ES-I3 (cell line): Measurements from ENCODE around the gene NGFR.

Source experiments
- H3K36me3 ChIP-seq: 2 replicates; pipeline ENCODE4 v1.6.1; 2013; ENCODE audit warnings: mild to moderate bottlenecking, low read length, control low read depth, moderate library complexity; ENCODE audit not compliant: insufficient read depth
- H3K4me1 ChIP-seq: 2 replicates; pipeline ENCODE4 v1.6.1; 2013; ENCODE audit warnings: mild to moderate bottlenecking, control low read depth, low read length; ENCODE audit not compliant: insufficient read depth
- H3K9ac ChIP-seq: 2 replicates; pipeline ENCODE4 v1.6.1; 2013; ENCODE audit warnings: low read depth, mild to moderate bottlenecking, low read length, moderate library complexity
- H3K9me3 ChIP-seq: 2 replicates; pipeline ENCODE4 v1.6.1; 2013; ENCODE audit warnings: mild to moderate bottlenecking, low read length, moderate library complexity; ENCODE audit not compliant: control insufficient read depth, insufficient read depth

NGFR gene

GRCh38 chr17:49512296-49513043 lies 17.4 kb downstream of the NGFR start:
- no peaks in the 10 kb centered on the region for H3K9me3 ChIP-seq
- no peak overlapping the region for H3K9ac ChIP-seq
- peaks cover 50% of the 10 kb centered on the region for H3K4me1 ChIP-seq
- H3K36me3 ChIP-seq: no peaks in the 10 kb centered on the region

DNA sequence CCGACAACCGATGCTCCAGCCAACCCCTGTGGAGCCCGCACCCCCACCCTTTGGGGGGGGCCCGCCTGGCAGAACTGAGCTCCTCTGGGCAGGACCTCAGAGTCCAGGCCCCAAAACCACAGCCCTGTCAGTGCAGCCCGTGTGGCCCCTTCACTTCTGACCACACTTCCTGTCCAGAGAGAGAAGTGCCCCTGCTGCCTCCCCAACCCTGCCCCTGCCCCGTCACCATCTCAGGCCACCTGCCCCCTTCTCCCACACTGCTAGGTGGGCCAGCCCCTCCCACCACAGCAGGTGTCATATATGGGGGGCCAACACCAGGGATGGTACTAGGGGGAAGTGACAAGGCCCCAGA lies 17.9 kb downstream of the NGFR start:
- Histone ChIP-seq H3K4me1 (peaks cover 44% of the 10 kb centered on the region), H3K36me3 (no peaks in the 10 kb centered on the region), H3K9me3 (no peaks in the 10 kb centered on the region), H3K9ac (no peak overlapping the region)

GRCh38 chr17:49513641-49514040 lies 18.5 kb downstream of the NGFR start:
- no peaks in the 10 kb centered on the region for H3K9me3 ChIP-seq
- peaks cover 44% of the 10 kb centered on the region for H3K4me1 ChIP-seq
- H3K9ac ChIP-seq: no peak overlapping the region
- H3K36me3 ChIP-seq: no peaks in the 10 kb centered on the region

DNA sequence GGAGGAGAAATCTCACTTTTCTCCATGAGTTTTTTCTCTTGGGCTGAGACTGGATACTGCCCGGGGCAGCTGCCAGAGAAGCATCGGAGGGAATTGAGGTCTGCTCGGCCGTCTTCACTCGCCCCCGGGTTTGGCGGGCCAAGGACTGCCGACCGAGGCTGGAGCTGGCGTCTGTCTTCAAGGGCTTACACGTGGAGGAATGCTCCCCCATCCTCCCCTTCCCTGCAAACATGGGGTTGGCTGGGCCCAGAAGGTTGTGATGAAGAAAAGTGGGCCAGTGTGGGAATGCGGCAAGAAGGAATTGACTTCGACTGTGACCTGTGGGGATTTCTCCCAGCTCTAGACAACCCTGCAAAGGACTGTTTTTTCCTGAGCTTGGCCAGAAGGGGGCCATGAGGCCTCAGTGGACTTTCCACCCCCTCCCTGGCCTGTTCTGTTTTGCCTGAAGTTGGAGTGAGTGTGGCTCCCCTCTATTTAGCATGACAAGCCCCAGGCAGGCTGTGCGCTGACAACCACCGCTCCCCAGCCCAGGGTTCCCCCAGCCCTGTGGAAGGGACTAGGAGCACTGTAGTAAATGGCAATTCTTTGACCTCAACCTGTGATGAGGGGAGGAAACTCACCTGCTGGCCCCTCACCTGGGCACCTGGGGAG lies 19.1 kb downstream of the NGFR start:
- Histone ChIP-seq H3K9ac (no peak overlapping the region), H3K4me1 (peaks cover 38% of the 10 kb centered on the region), H3K9me3 (no peaks in the 10 kb centered on the region), H3K36me3 (no peaks in the 10 kb centered on the region)

DNA sequence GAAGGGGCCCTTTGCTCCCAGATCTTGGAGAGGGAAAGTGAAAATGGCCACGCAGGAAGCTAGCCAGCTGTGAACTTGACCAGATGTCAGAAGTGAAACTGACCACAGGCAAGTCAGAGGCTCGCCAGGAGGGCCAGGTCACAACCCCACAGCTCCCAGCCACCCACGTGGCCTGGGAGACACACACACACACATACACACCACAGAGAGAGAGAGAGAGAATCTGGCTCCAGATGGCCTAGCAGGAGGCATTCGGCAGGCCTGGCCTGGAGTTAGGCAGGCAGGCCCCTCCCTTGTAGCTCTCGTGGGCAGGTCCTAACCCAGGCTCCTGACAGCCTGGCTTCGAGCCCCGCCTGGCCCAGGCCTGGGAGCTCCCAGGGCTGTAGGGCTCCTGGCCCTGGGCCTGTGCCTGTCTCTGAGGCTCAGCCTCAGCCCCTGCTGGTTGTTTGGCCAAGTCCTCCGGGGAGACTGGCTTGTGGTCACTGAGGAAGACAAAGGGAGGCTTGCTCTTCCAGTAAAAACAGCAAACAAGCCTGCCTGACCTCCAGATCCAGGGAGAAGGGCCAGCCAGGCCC lies 20.2 kb downstream of the NGFR start:
- Histone ChIP-seq H3K4me1 (peaks cover 32% of the 10 kb centered on the region), H3K9ac (no peak overlapping the region; the same call in 1 of the 2 replicates), H3K36me3 (no peaks in the 10 kb centered on the region), H3K9me3 (no peaks in the 10 kb centered on the region)

DNA sequence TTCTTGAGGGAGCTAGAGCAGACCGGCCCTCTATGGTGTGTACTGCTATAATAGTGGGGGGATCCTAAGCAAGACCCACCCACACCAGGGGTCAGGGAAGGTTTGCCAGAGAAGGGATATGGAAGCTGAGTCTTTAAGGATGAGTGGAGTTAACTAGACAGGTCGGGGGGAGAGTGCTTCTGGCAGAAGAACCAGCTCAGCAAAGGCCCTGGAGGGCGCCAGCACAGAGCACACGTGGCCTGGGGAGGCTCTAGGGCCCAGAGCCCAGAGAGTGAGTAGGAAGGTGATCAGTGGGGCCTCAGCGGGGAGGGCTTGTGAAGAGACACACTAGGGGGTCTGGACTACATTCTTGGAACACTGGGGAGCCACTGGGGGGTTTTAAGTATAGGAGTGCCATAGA lies 21.1 kb downstream of the NGFR start:
- Histone ChIP-seq H3K9me3 (no peaks in the 10 kb centered on the region), H3K4me1 (peaks cover 32% of the 10 kb centered on the region), H3K9ac (no peak overlapping the region), H3K36me3 (no peaks in the 10 kb centered on the region)

- H3K9me3 ChIP-seq: no peaks in the 10 kb centered on the region
- H3K9ac ChIP-seq: no peak overlapping the region
- peaks cover 26% of the 10 kb centered on the region for H3K4me1 ChIP-seq
- H3K36me3 ChIP-seq: no peaks in the 10 kb centered on the region
Observed at GRCh38 chr17:49518346-49519078, 23.4 kb downstream of the NGFR start.

- H3K9me3 ChIP-seq: no peaks in the 10 kb centered on the region
- peaks cover 17% of the 10 kb centered on the region for H3K4me1 ChIP-seq
- no peaks in the 10 kb centered on the region for H3K36me3 ChIP-seq
- H3K9ac ChIP-seq: no peak overlapping the region
Observed at GRCh38 chr17:49519781-49520180, 24.7 kb downstream of the NGFR start.

DNA sequence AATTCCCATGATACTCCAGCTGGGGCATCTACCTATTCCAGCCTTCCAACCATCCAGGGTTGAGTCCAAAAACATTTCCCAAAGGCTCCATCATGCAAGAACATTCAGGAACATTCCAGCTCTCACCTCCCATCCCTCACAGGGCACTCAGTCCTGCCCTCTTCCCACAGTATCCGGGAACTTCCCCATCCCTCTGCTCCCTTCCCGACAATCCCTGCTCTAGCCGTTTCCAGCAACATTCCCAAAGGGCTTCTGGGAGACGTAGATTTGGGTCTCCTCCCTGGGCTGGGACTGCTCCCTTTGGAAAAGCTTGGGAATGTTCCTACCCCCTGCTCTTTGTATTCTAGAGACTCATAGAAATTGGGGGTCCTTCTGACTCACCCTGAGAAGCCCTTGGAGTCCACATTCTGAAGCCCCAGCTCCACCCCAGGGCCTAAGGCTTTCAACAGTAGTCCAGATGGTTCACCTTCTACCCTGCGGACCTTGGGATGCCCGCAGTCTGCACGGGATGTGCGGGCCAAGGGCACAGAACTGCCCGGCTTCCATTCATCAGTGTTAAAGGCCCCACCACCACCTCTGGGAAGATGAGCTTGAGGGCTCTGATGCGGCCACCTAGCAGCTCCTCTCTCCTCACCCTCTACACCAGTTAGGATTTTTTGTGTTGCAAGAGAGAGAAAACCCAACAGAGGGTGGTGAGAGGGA lies 25.4 kb downstream of the NGFR start:
- H3K9me3 ChIP-seq: no peaks in the 10 kb centered on the region
- no peaks in the 10 kb centered on the region for H3K36me3 ChIP-seq

GRCh38 chr17:49521088-49521450 lies 26.0 kb downstream of the NGFR start:
- Histone ChIP-seq H3K9me3 (no peaks in the 10 kb centered on the region), H3K4me1 (peaks cover 4% of the 10 kb centered on the region), H3K36me3 (no peaks in the 10 kb centered on the region), H3K9ac (no peak overlapping the region)

More for the DNA sequence above, 25.4 kb downstream of the NGFR start:
- H3K4me1 ChIP-seq: peaks cover 9% of the 10 kb centered on the region
- no peak overlapping the region for H3K9ac ChIP-seq

DNA sequence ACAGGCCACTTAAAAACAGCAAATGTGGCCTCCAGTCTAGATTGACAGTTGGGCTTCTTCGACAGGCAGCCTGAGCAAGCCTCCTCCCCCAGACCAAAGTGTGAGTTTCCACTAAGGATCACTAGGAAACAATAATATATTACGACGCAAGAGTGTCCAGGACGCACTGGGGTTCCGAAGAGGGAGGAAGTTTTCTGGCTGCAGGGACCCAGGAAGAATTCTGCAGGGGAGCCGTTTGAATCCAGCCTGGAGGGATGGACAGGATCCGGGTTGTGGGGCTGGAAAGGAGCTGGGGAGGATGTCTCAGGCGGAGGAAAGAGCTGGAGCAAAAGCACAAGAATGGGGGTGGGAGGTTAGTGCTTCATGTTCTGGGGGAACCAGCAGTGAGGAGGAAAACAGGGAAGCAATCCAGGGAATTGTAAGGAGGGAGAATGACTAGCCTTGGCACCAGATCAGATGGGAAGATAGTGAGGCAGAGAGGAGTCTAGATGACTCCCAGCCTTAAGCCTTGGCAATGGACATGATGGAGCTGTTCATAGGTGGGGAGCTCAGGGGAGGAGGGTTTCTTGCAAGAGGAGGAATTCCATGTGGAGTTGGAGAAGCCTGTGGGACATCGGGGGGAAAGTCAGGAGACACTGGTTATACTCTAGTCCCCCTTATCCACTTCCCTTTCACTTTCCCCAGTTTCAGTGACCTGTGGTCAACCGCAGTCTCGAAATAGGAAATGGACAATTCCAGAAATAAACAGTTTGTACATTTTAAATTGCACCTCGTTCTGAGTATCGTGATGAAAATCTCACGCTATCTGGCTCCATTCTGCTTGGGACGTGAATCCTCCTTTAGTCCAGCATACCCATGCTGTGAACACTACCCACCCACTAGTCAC lies 26.6 kb downstream of the NGFR start:
- H3K4me1 ChIP-seq: no peaks in the 10 kb centered on the region; the same call in 1 of the 2 replicates
- no peaks in the 10 kb centered on the region for H3K9me3 ChIP-seq
- no peaks in the 10 kb centered on the region for H3K36me3 ChIP-seq
- H3K9ac ChIP-seq: no peak overlapping the region

DNA sequence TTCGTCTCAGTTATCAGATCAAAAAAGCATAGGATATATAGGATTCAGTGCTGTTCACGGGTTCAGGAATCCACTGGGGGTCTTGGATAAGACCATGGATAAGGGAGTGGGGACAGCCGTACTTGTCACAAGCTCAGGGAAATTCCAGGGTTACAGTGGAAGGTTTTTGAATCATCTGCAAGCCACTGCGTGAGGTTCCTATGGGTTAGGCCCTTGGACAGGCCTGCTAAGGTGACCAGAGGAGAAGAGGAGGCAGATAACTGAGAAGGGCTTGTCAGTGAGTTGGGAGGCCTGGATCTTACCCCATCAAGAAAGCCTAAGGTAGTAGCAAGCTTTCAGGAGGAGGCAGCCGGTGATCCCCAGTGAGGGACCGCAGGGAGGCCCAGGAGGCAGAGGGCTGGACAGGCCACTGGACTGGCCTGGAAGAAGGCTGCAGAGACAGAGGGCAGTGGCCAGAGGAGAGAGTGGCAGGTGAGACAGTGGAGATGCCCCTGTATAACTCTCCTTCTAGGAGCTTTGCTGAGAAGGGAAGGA lies 27.3 kb downstream of the NGFR start:
- Histone ChIP-seq H3K9me3 (no peaks in the 10 kb centered on the region), H3K4me1 (no peaks in the 10 kb centered on the region; the same call in 1 of the 2 replicates), H3K9ac (no peak overlapping the region), H3K36me3 (no peaks in the 10 kb centered on the region)

- Histone ChIP-seq H3K36me3 (no peaks in the 10 kb centered on the region), H3K9me3 (no peaks in the 10 kb centered on the region), H3K9ac (no peak overlapping the region), H3K4me1 (peaks cover 4% of the 10 kb centered on the region; the same call in 1 of the 2 replicates)
Observed at GRCh38 chr17:49523196-49523595, 28.1 kb downstream of the NGFR start.
